ENCODE data around the gene GPC3. TPM values are rescaled to one million over a fixed set of nuclear protein-coding genes. Genes with fewer than 3 reads are reported as not detected.

The GPC3 gene
- total and polyA plus RNA-seq, 7 donors: 0.43 to 2.3 (median 1.4) TPM

- peak in 1 of 4 donors; percentile 58 for ATAC-seq
These were observed 434.5 kb downstream of the GPC3 start for GRCh38 chrX:133550665-133551485.

DNA sequence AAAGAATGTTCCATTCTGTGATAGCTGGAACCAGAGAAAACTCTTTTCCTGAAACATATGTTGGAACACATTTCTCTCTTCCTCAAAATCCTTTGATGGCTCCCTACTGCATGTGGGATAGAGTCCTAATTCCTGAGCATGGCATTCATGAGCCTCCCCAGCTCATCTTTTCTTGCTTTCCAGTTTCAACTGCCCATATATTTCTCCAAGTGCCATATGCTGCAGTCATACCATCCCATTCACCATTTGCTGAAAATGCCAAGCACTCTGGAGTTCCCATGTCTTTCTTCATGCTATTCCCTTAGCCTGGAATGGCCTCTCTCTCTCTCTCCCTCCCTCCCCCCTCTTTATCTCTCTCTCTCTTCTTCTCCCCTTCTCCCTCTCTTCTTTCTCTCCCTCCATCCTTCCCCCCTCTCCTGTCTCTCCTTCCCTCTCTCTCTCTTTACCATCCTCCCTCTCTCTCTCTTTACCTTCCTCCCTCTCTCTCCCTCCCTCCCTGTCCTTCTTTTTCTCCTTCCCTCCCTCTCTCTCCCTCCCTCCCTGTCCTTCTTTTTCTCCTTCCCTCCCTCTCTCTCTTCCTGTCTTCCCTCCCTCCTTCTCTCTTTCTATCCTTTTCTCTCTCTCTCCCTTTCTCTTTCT is 436.0 kb downstream of the GPC3 start:
- ATAC-seq (no peak), DNase-seq (no peak)
- Histone ChIP-seq H3K4me1 (peaks cover 8% of the 10 kb centered on the region), H3K27ac (no peak overlapping the region), H3K4me3 (no peak overlapping the region), H3K36me3 (ENCODE audit: insufficient read depth in 1 of 2, low read depth in 1 of 2) (no peaks in the 10 kb centered on the region), H3K27me3 (ENCODE audit: insufficient read depth in 3 of 3, low read length in 2 of 3) (peaks cover 0 to 3% (median 0%) of the 10 kb centered on the region in 3 donors), H3K9me3 (no peaks in the 10 kb centered on the region)
- intact Hi-C loops (cut with DNase I): no loop called here
- TF ChIP-seq CTCF (IDR thresholded peaks at IDR 0.05): no peak

More at GRCh38 chrX:133550665-133551485, 434.5 kb downstream of the GPC3 start:
- WGBS, 3 donors: 24 to 50% (median 43%) methylated on average over 4 of the region's 4 CpGs
- DNase-seq: no peak
- intact Hi-C loops (cut with DNase I): no loop called here
- Histone ChIP-seq H3K4me3 (no peak overlapping the region), H3K27ac (no peak overlapping the region), H3K36me3 (ENCODE audit: insufficient read depth in 1 of 2, low read depth in 1 of 2) (no peaks in the 10 kb centered on the region), H3K27me3 (ENCODE audit: insufficient read depth in 3 of 3, low read length in 2 of 3) (peaks cover 0 to 12% (median 0%) of the 10 kb centered on the region in 3 donors), H3K9me3 (no peaks in the 10 kb centered on the region), H3K4me1 (peaks cover 8% of the 10 kb centered on the region)
- TF ChIP-seq CTCF (IDR thresholded peaks at IDR 0.05): no peak

GRCh38 chrX:133546441-133546840 is 439.0 kb downstream of the GPC3 start:
- Histone ChIP-seq H3K9me3 (no peaks in the 10 kb centered on the region), H3K4me3 (no peak overlapping the region), H3K27me3 (ENCODE audit: insufficient read depth in 3 of 3, low read length in 2 of 3) (peaks cover 0 to 3% (median 0%) of the 10 kb centered on the region in 3 donors), H3K4me1 (peaks cover 21% of the 10 kb centered on the region), H3K36me3 (ENCODE audit: insufficient read depth in 1 of 2, low read depth in 1 of 2) (no peaks in the 10 kb centered on the region), H3K27ac (no peak overlapping the region)
- ATAC-seq (no peak), DNase-seq (no peak)
- TF ChIP-seq CTCF (IDR thresholded peaks at IDR 0.05): no peak
- intact Hi-C loops (cut with DNase I): no loop called here

GRCh38 chrX:133544778-133545177 is 440.6 kb downstream of the GPC3 start:
- TF ChIP-seq CTCF (IDR thresholded peaks at IDR 0.05): no peak
- WGBS, 3 donors: 90 to 96% (median 92%) methylated on average over 1 to 3 of the region's 3 CpGs
- H3K9me3 ChIP-seq: no peaks in the 10 kb centered on the region
- intact Hi-C loops (cut with DNase I): no loop called here
- no peaks in the 10 kb centered on the region for H3K36me3 ChIP-seq (ENCODE audit: insufficient read depth in 1 of 2, low read depth in 1 of 2)
- no peaks in the 10 kb centered on the region for H3K27me3 ChIP-seq (ENCODE audit: insufficient read depth in 3 of 3, low read length in 2 of 3)
- peaks cover 14% of the 10 kb centered on the region for H3K4me1 ChIP-seq
- ATAC-seq: no peak
- DNase-seq: no peak
- H3K4me3 ChIP-seq: no peak overlapping the region
- H3K27ac ChIP-seq: no peak overlapping the region
